HepG2 (cell line): ENCODE measurements around the gene CDAN1. TPM values are rescaled to one million over a fixed set of nuclear protein-coding genes. Genes with fewer than 3 reads are reported as not detected.
A peak's percentile ranks its signal among the peaks of the same experiment; 100 is the strongest.

Experiments used
- CENPX ChIP-seq: sonication (generic); formaldehyde crosslinking; IDR thresholded peaks from 2 replicates; pipeline ENCODE4 v1.9.0; 2021; ENCODE audit warnings: mild to moderate bottlenecking, missing genetic modification reagents, moderate library complexity
- EP300 ChIP-seq, 3 experiments: sonication (generic) in 1 of 3; formaldehyde crosslinking in 1 of 3; IDR thresholded peaks; 2 replicates each; pipeline versions ENCODE4 v1.5.1 to v1.6.1; 2011 to 2020; ENCODE audit warnings: low read depth in 2 of 3, low read length in 2 of 3, borderline replicate concordance in 1 of 3, improper control_type of control experiment in 1 of 3, mild to moderate bottlenecking in 1 of 3, missing genetic modification reagents in 1 of 3, moderate library complexity in 1 of 3
- HDAC1 ChIP-seq: sonication (generic); formaldehyde crosslinking; IDR thresholded peaks from 2 replicates; pipeline ENCODE4 v1.5.1; 2020; ENCODE audit warnings: mild to moderate bottlenecking, missing genetic modification reagents
- MAFK ChIP-seq, 2 experiments: IDR thresholded peaks in 1 of 2; conservative IDR thresholded peaks in 1 of 2; 2 replicates each; pipeline ENCODE4 v1.6.1; 2011; ENCODE audit warnings: improper control_type of control experiment in 2 of 2, low read length in 2 of 2
- ONECUT2 ChIP-seq: sonication (generic); formaldehyde crosslinking; IDR thresholded peaks from 2 replicates; pipeline ENCODE4 v1.4.0; 2020; ENCODE audit warnings: missing genetic modification reagents
- PCBP1 ChIP-seq: fragments of 200-400 bp; formaldehyde crosslinking; IDR thresholded peaks from 2 replicates; pipeline ENCODE4 v1.6.1; 2017; ENCODE audit warnings: mild to moderate bottlenecking, low read depth, low read length, borderline replicate concordance
- SMYD3 ChIP-seq: sonication (generic); formaldehyde crosslinking; IDR thresholded peaks from 2 replicates; pipeline ENCODE4 v1.8.1; 2023; ENCODE audit warnings: mild to moderate bottlenecking, missing genetic modification reagents
- SNAI1 ChIP-seq: sonication (generic); formaldehyde crosslinking; IDR thresholded peaks from 2 replicates; pipeline ENCODE4 v1.5.0; 2020; ENCODE audit warnings: mild to moderate bottlenecking, missing genetic modification reagents, borderline replicate concordance
- STAT5B ChIP-seq: sonication (generic); formaldehyde crosslinking; IDR thresholded peaks from 2 replicates; pipeline ENCODE4 v1.4.0; 2020; ENCODE audit warnings: missing genetic modification reagents
- TGIF2 ChIP-seq: IDR thresholded peaks from 2 replicates; pipeline ENCODE4 v1.6.1; 2016; ENCODE audit warnings: control low read depth, missing compliant biosample characterization
- ZFP37 ChIP-seq: sonication (generic); formaldehyde crosslinking; IDR thresholded peaks from 2 replicates; pipeline ENCODE4 v1.4.0; 2020; ENCODE audit warnings: missing genetic modification reagents, borderline replicate concordance
- ZFP90 ChIP-seq: sonication (generic); formaldehyde crosslinking; IDR thresholded peaks from 2 replicates; pipeline ENCODE4 v1.8.0; 2022; ENCODE audit warnings: missing genetic modification reagents, mild to moderate bottlenecking, inconsistent platforms, borderline replicate concordance
- ZFYVE20 ChIP-seq: sonication (generic); formaldehyde crosslinking; IDR thresholded peaks from 2 replicates; pipeline ENCODE4 v1.8.0; 2023; ENCODE audit warnings: low read depth, mild to moderate bottlenecking, moderate library complexity, missing genetic modification reagents, borderline replicate concordance
- ZKSCAN8 ChIP-seq: IDR thresholded peaks from 2 replicates; pipeline ENCODE4 v1.6.1; 2016; ENCODE audit warnings: borderline replicate concordance, missing genetic modification reagents, missing compliant biosample characterization
- ZNF160 ChIP-seq: sonication (generic); formaldehyde crosslinking; IDR thresholded peaks from 2 replicates; pipeline ENCODE4 v1.8.0; 2022; ENCODE audit warnings: mild to moderate bottlenecking, inconsistent platforms, missing genetic modification reagents
- ZNF180 ChIP-seq: sonication (generic); formaldehyde crosslinking; IDR thresholded peaks from 2 replicates; pipeline ENCODE4 v1.4.0; 2020; ENCODE audit warnings: low read depth, missing genetic modification reagents, borderline replicate concordance
- ZNF44 ChIP-seq: sonication (generic); formaldehyde crosslinking; IDR thresholded peaks from 2 replicates; pipeline ENCODE4 v1.5.1; 2020; ENCODE audit warnings: mild to moderate bottlenecking, missing genetic modification reagents
- ZNF570 ChIP-seq: sonication (generic); formaldehyde crosslinking; IDR thresholded peaks from 2 replicates; pipeline ENCODE4 v1.4.0; 2020; ENCODE audit warnings: mild to moderate bottlenecking, missing genetic modification reagents, borderline replicate concordance
- ZNF737 ChIP-seq: sonication (generic); formaldehyde crosslinking; IDR thresholded peaks from 2 replicates; pipeline ENCODE4 v1.5.0; 2020; ENCODE audit warnings: missing genetic modification reagents, mild to moderate bottlenecking, borderline replicate concordance
- ZNF747 ChIP-seq: sonication (generic); formaldehyde crosslinking; IDR thresholded peaks from 2 replicates; pipeline ENCODE4 v1.8.1; 2023; ENCODE audit warnings: missing genetic modification reagents, mild to moderate bottlenecking, borderline replicate concordance
- polyA plus RNA-seq, 8 experiments: library from polyadenylated mRNA; depleted of rRNA in 3 of 8; stranded (reverse) in 7 of 8; unstranded in 1 of 8; fragments of >200 nt; fragmentation: Illumina TruSeq in 4 of 8; extraction: Trizol in 4 of 8; gene quantifications; 2 replicates each; pipeline versions ENCODE4 v1.2.1 to v1.2.3, GENCODE V29; 2011 to 2016; ENCODE audit warnings: low read depth in 4 of 8, missing spikeins in 1 of 8, mixed read lengths in 1 of 8; ENCODE audit not compliant: insufficient read depth in 1 of 8
- total RNA-seq, 5 experiments: library from RNA; depleted of rRNA; stranded (reverse); fragments of >200 nt; fragmentation: Illumina TruSeq; extraction: Trizol; gene quantifications; 2 replicates each; pipeline ENCODE4 v1.2.3, GENCODE V29; 2016; ENCODE audit warnings: low read depth in 1 of 5
- TF ChIP-seq, protein P1 (sequence below): IDR thresholded peaks from 2 replicates; pipeline ENCODE4 v1.6.1; 2016; ENCODE audit warnings: mild to moderate bottlenecking, missing biosample characterization, missing genetic modification reagents
- TF ChIP-seq, protein P2 (sequence below): sonication (generic); formaldehyde crosslinking; IDR thresholded peaks from 2 replicates; pipeline ENCODE4 v1.5.0; 2020; ENCODE audit warnings: missing genetic modification reagents, mild to moderate bottlenecking, borderline replicate concordance
- TF ChIP-seq, protein P3 (sequence below): sonication (generic); formaldehyde crosslinking; IDR thresholded peaks from 2 replicates; pipeline ENCODE4 v1.4.0; 2020; ENCODE audit warnings: mild to moderate bottlenecking, missing genetic modification reagents

CDAN1 gene
- total and polyA plus RNA-seq, 2 of the 13 experiments (the other 11 are each of a cell fraction or from before 2014, with no cell fraction given): 5.0 to 16.1 TPM

DNA sequence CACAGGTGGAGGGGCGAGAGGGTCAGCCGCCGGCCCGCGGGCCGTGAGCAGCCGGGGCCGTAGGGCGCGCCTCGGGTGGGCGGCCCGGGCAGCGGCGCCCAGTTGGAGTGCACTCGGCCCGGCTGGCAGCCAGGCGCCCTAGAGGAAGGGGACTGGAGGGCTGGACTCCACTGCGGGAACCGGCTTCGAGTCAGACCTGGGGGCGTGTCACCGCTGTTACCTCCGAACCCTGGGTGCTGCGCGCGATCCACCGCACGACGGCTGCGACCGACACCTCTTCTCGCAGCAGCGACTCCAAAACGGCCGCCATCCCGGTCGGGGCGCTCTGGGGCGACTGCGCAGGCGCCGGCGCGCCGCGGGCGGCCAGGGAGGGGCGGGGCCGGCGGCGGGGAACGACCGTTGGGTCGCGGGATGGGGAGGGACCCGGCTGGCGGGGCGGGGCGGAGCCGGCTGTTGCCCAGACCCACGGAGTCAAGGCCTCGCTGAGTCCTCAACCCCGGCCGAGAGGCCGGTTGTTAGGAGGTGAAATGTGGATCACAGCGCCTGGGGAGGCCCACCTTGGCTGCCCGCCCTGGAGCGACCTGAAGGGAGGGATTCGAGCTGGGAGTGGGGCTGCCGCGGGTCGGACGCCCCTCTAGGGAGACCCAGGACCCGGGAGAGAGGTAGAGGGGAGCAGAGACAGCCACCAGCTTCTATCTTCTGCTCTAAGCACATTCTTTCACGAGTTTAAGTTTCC lies at the start of gene CDAN1 (continued):
- TF ChIP-seq, protein P1, sequence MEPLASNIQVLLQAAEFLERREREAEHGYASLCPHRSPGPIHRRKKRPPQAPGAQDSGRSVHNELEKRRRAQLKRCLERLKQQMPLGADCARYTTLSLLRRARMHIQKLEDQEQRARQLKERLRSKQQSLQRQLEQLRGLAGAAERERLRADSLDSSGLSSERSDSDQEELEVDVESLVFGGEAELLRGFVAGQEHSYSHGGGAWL (CRISPR knock-in tag): 0 out of 2 replicates have a peak, but pooled peaks have one; percentile 34
- no peak for TF ChIP-seq MAFK (conservative IDR thresholded peaks at IDR 0.05 in 1 of 2, IDR thresholded peaks at IDR 0.05 in 1 of 2; ENCODE audit: low read length in 2 of 2)
- TF ChIP-seq ZKSCAN8 (CRISPR knock-in tag): no peak
- TF ChIP-seq, protein P2, sequence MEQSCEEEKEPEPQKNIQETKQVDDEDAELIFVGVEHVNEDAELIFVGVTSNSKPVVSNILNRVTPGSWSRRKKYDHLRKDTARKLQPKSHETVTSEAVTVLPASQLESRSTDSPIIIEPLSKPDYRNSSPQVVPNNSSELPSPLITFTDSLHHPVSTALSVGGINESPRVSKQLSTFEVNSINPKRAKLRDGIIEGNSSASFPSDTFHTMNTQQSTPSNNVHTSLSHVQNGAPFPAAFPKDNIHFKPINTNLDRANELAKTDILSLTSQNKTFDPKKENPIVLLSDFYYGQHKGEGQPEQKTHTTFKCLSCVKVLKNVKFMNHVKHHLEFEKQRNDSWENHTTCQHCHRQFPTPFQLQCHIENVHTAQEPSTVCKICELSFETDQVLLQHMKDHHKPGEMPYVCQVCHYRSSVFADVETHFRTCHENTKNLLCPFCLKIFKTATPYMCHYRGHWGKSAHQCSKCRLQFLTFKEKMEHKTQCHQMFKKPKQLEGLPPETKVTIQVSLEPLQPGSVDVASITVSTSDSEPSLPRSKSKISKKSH (CRISPR knock-in tag): 0 out of 2 replicates have a peak, but pooled peaks have one; percentile 9
- TF ChIP-seq TGIF2 (CRISPR knock-in tag): no peak
- no peak for TF ChIP-seq PCBP1
- TF ChIP-seq ZNF44: no peak
- no peak for TF ChIP-seq STAT5B
- TF ChIP-seq ZNF747 (CRISPR knock-in tag): no peak
- TF ChIP-seq, protein P3, sequence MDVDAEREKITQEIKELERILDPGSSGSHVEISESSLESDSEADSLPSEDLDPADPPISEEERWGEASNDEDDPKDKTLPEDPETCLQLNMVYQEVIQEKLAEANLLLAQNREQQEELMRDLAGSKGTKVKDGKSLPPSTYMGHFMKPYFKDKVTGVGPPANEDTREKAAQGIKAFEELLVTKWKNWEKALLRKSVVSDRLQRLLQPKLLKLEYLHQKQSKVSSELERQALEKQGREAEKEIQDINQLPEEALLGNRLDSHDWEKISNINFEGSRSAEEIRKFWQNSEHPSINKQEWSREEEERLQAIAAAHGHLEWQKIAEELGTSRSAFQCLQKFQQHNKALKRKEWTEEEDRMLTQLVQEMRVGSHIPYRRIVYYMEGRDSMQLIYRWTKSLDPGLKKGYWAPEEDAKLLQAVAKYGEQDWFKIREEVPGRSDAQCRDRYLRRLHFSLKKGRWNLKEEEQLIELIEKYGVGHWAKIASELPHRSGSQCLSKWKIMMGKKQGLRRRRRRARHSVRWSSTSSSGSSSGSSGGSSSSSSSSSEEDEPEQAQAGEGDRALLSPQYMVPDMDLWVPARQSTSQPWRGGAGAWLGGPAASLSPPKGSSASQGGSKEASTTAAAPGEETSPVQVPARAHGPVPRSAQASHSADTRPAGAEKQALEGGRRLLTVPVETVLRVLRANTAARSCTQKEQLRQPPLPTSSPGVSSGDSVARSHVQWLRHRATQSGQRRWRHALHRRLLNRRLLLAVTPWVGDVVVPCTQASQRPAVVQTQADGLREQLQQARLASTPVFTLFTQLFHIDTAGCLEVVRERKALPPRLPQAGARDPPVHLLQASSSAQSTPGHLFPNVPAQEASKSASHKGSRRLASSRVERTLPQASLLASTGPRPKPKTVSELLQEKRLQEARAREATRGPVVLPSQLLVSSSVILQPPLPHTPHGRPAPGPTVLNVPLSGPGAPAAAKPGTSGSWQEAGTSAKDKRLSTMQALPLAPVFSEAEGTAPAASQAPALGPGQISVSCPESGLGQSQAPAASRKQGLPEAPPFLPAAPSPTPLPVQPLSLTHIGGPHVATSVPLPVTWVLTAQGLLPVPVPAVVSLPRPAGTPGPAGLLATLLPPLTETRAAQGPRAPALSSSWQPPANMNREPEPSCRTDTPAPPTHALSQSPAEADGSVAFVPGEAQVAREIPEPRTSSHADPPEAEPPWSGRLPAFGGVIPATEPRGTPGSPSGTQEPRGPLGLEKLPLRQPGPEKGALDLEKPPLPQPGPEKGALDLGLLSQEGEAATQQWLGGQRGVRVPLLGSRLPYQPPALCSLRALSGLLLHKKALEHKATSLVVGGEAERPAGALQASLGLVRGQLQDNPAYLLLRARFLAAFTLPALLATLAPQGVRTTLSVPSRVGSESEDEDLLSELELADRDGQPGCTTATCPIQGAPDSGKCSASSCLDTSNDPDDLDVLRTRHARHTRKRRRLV: no peak
- no peak for TF ChIP-seq ZNF570 (CRISPR knock-in tag)
- TF ChIP-seq ZFYVE20 (CRISPR knock-in tag): no peak
- TF ChIP-seq CENPX: no peak
- TF ChIP-seq HDAC1 (CRISPR knock-in tag): peak; percentile 57
- no peak for TF ChIP-seq EP300 (IDR thresholded peaks at IDR 0.05; ENCODE audit: low read depth in 2 of 2, low read length in 2 of 2)
- no peak for TF ChIP-seq EP300 (CRISPR knock-in tag; IDR thresholded peaks at IDR 0.05; ENCODE audit: borderline replicate concordance)
- TF ChIP-seq SMYD3: no peak
- no peak for TF ChIP-seq ZFP37 (CRISPR knock-in tag)
- no peak for TF ChIP-seq ZNF180
- no peak for TF ChIP-seq ZNF737 (CRISPR knock-in tag)
- TF ChIP-seq SNAI1 (CRISPR knock-in tag): no peak
- TF ChIP-seq ZNF160: no peak
- no peak for TF ChIP-seq ONECUT2 (CRISPR knock-in tag)
- TF ChIP-seq ZFP90 (CRISPR knock-in tag): no peak
